ENCODE results near the gene CACNA1D.

The CACNA1D gene

GRCh38 chr3:53841296-53841695 is 346.9 kb downstream of the CACNA1D start:
- no peak for DNase-seq (ENCODE audit: extremely low read depth, low read depth)
- TF ChIP-seq, protein P1, sequence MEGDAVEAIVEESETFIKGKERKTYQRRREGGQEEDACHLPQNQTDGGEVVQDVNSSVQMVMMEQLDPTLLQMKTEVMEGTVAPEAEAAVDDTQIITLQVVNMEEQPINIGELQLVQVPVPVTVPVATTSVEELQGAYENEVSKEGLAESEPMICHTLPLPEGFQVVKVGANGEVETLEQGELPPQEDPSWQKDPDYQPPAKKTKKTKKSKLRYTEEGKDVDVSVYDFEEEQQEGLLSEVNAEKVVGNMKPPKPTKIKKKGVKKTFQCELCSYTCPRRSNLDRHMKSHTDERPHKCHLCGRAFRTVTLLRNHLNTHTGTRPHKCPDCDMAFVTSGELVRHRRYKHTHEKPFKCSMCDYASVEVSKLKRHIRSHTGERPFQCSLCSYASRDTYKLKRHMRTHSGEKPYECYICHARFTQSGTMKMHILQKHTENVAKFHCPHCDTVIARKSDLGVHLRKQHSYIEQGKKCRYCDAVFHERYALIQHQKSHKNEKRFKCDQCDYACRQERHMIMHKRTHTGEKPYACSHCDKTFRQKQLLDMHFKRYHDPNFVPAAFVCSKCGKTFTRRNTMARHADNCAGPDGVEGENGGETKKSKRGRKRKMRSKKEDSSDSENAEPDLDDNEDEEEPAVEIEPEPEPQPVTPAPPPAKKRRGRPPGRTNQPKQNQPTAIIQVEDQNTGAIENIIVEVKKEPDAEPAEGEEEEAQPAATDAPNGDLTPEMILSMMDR (IDR thresholded peaks at IDR 0.05; ENCODE audit: low read depth, low read length) = no peak

GRCh38 chr3:53842436-53843194 is 348.2 kb downstream of the CACNA1D start:
- TF ChIP-seq, protein P1 (IDR thresholded peaks at IDR 0.05; ENCODE audit: low read depth, low read length) = no peak
- no peak for DNase-seq (ENCODE audit: extremely low read depth, low read depth)

- no peak for DNase-seq (ENCODE audit: extremely low read depth, low read depth)
- TF ChIP-seq, protein P1 (IDR thresholded peaks at IDR 0.05; ENCODE audit: low read depth, low read length) = no peak
Measured at GRCh38 chr3:53843195-53844177, 349.1 kb downstream of the CACNA1D start.

DNA sequence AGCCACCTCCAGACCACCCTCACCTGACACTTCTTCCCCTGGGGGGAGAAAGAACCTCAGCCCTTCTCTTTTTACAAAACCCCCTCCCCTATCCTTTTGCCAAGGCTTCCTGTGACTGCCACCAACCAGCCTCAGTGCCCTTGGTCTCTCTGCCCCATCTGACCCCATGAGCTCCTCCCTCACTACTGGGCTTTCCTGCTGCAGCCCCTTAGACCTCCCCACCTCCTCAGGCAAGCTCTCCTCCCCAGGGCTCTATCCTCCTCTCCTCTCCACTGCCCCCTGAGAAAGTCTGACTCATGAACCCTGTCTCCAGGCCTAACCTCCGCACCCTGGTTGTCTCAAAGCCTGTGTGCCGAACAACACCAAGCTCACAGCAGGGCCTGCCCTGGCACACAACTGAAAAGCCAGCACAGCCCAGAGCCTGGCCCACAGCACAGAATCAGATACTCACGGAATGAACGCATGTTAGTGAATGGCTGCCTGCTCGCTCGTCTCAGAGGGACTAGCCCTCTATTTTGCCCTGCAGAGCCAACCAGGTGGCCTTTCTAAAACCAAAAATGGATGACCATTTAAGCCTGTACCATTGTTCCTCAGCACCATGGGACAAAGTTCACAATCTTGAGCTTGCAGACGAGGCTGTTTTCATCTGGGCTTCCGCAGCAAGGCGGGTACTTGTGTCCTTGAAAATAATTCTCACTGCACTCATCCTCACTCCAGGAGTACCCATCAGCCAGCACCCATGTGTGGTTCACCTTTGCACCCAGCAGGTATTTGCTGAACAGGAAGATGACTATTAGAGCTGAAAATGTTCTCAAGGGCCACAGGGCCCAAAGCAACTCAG is 350.1 kb downstream of the CACNA1D start:
- DNase-seq (ENCODE audit: extremely low read depth, low read depth) = no peak
- TF ChIP-seq, protein P1 (IDR thresholded peaks at IDR 0.05; ENCODE audit: low read depth, low read length) = no peak

DNA sequence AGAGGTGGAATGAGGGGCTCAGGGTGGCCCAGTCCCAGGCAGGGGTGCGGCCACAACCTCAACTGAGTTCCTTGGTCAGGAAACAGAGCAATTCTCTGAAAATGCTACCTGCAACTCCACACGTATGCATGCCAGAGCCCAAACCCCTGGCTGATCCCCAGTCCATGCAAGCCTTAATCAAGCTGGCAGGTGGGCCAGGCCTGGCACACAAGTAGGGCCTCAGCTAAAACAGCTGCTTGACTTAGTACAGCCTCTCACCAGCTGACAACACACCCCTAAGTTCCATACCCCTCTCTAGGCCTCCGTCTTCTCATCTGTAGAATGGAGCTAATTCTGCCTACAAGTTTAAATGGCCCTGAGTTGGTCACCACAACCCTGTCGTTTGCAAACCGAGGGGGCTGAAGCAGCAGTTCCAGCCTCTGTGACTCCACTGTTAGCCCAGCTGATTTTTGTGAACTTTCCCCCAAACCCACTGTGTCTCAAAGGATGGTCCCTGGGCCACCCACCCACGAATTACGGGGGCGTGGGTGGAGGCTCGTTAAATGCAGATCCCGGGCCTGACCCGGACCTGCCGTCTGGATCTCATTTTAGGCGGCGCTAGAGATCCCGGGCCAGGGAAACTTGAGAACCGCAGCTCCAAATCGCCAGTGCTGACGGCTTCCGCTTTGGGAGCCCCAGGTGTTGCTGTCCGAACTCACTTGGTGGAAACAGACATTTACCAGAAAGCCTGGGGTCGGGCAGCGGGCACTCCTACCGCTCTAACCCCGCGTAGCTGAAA is 350.9 kb downstream of the CACNA1D start:
- DNase-seq (ENCODE audit: extremely low read depth, low read depth) = peak; percentile 5
- TF ChIP-seq, protein P1 (IDR thresholded peaks at IDR 0.05; ENCODE audit: low read depth, low read length) = peak; percentile 38

- TF ChIP-seq, protein P1 (IDR thresholded peaks at IDR 0.05; ENCODE audit: low read depth, low read length) = no peak
- no peak for DNase-seq (ENCODE audit: extremely low read depth, low read depth)
Measured at GRCh38 chr3:53845881-53846133, 351.4 kb downstream of the CACNA1D start.

Data from AG09319 (cell line).